Activated T-helper 1 cell treated with Interleukin-2 at 50 U/mL for 16 hours (primary cell): Measurements from ENCODE around the gene TSPAN31.
"Not testable (repeated sequence)": the region's sequence is repeated elsewhere in the genome, so short reads cannot be mapped to it uniquely, and the experiment has no call there.

Source experiments
- DNase-seq: peaks from one replicate; pipeline ENCODE4 v3.0.0-alpha.2; 2020; ENCODE audit warnings: low read depth

Gene TSPAN31

DNA sequence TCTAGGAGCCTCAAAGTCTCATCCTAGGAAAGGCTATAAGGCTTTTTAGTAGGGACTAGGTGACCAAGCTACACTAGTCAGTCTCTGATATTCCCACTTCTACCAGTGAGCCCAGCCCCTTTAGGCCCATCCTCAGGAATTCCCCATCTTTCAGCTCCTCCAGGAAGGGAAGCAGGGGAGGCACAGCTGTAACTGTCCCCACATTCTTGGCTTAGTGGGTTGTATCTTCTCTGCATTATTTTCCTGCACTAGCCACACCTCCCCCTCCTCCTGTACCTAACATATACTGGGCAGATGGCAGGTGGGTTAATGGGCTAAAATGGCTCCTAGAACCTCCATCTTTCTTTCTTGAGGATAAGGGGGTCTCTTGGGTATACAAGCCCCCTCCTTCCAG is 22.5 kb downstream of the TSPAN31 start:
- no peak for DNase-seq

DNA sequence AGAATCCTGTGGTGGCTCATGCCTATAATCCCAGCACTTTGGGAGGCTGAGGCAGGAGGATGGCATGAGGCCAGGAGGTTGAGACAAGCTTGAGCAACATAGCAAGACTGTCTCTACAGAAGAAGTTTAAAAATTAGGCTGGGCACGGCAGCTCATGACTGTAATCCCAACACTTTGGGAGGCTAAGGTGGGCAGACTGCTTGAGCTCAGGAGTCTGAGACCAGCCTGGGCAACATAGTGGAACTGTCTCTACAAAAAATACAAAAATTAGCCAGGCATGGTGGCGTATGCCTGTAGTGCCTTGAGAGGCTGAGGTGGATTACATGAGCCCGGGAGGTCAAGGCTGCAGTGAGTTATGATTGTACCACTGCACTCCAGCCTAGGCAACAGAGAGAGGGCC is 23.0 kb downstream of the TSPAN31 start:
- no peak for DNase-seq

DNA sequence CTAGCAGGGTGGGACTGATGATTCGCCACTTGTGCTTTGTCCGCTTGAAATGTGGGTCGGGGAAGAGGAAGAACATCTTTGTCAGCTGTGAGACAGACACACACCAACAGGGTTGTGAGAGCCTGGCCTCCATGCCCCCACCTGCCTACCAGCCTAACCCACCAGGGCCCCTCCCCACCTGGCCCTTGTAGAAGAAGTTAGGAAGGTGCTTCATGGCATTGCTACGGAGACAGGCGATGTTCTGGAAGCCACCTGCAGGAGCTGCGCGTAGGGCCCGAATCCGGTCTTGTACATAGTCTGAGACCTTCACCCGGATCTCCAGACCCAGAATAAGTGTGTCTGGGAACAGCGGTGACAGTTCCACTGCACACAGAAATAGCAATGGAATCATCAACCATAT is 24.8 kb downstream of the TSPAN31 start:
- no peak for DNase-seq

DNA sequence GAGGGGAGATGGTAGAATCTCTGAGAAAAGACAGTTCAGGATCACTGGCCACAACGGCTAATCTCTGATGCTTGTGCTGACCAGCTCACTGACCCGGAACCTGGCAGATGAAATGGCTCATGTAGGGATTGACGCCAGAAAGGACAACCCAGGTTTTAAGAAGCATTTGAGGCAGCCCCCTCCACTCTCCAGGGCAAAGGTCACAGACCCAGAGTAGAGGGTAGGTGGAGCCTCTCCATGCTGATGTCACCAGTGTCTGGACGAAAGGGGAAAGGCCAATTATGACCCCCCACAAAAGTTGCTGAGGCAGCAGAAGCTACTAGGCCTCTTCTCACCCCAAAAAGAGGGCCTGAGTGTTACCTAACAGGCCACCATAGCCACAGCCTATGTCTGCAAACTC is 25.9 kb downstream of the TSPAN31 start:
- no peak for DNase-seq

DNA sequence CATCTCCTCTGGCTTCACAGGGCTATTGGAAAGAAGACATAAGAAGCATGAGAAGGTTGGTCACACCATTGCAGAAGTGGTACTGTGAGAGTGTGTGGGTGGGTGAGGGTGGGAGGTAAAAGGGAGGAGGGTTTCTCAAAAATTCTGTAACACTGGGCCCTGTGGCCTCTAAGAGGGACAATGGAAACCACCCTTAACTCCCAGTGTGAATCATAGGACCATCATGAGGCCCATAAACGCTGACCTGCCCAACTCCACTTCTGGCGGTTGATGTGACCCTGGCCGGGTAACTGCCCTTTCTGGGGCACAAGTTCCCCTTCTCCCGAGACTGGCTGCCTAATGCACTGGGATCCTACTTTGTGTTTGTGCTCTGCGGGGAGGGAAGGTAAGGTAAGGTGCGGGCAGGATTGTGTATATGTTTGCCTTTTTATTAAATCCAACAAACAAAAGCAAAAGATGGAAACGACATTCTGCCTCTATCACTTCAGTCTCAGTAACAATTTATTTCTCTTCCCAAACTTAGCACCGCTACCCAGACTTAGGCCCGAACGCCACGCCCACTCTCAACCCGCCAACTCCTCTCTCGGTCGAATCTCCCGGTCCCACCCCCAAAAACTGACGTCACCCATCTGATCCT is 26.5 kb downstream of the TSPAN31 start:
- peak; percentile 55 for DNase-seq

GRCh38 chr12:57771873-57772428 is 27.1 kb downstream of the TSPAN31 start, which contains the start of gene METTL1:
Gene METTL1, minus strand, starts transcription at chr12:57772105. Its CDS starts 22 bp downstream, at chr12:57772083.
- peak; percentile 76 for DNase-seq

GRCh38 chr12:57772429-57773322 is 27.8 kb downstream of the TSPAN31 start, which contains the start of gene EEF1AKMT3:
Gene EEF1AKMT3, plus strand, starts transcription at chr12:57772614. Its CDS starts 111 bp downstream, at chr12:57772725.
- DNase-seq, result no peak

- not testable (repeated sequence) for DNase-seq
Observed at GRCh38 chr12:57774634-57775033, 29.8 kb downstream of the TSPAN31 start.

DNA sequence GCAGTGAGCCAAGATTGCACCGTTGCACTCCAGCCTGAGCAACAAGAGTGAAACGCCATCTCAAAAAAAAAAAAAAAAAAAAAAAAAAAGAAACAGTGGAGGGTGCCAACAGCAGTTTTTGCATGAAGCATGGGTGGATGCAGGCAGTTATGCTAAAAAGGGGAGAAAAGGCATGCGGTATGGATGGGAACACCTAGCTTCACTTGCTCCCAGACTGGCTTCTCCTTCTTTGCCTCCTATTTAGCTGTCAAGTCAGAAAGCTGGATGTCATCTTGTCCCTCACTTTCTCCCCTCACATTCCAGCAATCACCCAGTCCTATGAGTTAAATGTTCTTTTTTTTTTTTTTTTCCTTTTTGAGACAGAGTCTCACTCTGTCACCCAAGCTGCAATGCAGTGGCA is 30.2 kb downstream of the TSPAN31 start:
- no peak for DNase-seq

GRCh38 chr12:57775563-57776246 is 30.9 kb downstream of the TSPAN31 start:
- no peak for DNase-seq

DNA sequence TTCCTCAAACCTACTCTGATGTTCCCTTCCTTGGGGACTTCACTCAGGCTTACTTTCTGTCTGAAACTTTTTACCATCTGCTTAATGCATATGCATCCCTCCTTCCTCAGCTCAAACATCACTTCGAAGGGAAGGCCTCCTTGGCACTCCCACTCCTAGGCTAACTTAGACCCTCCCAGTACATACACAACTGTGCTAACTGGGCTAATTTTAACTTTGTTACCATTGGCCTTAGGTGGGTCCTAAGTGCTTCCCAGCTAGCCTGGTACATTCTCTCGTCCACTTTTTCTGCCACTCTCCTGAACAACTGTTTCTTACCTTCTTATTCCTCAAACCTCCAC is 31.4 kb downstream of the TSPAN31 start:
- no peak for DNase-seq

DNA sequence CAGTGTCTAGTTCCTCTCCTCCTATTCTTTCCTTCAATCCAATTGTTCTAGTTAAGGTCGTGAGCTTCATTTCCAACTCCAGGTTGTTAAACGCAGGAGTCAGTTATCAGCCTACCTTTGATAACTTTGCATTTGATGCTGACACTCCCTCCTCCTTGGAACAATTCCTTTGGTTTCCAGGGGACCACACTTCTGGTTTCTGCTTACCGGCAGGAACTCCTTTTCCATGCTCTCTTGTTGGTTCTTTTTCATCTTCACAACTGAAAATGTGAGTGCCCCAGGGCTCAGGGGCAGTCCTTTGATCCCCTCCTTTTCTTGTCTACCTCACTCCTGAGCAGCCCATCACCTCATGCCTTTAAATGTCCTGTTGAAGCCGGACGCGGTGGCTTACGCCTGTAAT is 32.5 kb downstream of the TSPAN31 start:
- no peak for DNase-seq

GRCh38 chr12:57777911-57778310 is 33.1 kb downstream of the TSPAN31 start:
- no peak for DNase-seq

GRCh38 chr12:57779736-57780135 is 34.9 kb downstream of the TSPAN31 start:
- DNase-seq, result no peak

GRCh38 chr12:57780284-57780897 is 35.6 kb downstream of the TSPAN31 start:
- no peak for DNase-seq

GRCh38 chr12:57781244-57781643 is 36.4 kb downstream of the TSPAN31 start:
- no peak for DNase-seq

DNA sequence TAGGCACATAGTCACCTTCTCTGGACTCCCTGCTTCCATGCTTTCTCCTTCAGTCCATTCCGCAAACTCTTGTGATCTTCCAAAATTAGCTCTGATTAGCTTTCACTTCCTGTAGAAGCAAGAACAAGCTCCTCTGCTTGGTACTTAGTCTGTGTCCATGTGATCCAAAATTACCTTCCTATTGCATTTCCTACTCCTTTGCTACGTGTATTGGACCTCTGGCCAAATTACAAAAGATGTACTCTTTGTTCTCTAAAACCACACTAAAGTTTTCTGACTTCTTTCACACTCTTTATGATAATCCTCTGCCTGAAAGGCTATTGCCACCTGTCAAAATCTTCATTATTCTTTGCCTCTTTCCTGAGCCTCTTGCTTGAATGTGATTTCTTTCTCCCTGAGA is 37.0 kb downstream of the TSPAN31 start:
- DNase-seq, result no peak

- DNase-seq, result no peak
Observed at GRCh38 chr12:57782243-57782607, 37.4 kb downstream of the TSPAN31 start.

DNA sequence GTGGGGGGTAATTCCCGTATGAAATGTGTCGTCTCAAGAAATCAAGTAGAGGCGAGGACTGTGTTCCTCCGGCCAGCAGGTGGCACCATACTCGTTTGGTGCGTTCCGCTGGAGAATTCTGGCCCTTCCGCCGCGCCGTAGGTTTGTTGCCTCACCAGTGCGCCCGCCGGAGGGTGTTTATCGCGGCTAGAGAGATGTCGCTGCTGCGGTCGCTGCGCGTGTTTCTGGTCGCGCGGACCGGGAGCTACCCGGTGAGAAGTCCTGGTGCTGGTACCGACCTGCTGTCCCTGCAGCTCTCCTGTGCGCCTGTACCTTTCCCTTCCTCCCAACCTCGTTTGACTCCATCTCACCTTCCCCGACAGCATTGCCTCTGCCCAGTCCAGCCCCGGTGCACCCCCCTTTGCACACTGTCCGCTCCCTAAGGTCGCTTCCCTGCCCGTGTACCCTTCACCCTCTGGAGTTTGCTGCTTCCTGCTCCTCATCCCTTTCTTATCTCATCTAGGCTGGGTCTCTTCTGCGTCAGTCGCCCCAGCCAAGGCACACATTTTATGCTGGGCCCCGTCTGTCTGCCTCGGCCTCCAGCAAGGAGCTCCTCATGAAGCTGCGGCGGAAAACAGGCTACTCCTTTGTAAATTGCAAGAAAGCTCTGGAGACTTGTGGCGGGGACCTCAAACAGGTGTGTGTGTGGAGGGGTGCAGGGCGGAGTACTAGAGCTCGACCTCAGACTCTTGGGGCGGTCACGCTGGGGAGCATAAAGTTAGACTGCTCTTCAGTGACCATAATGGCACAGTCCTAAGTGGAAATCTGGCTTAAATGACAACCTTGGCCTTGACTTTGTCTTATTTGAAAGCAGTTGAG is 38.0 kb downstream of the TSPAN31 start, which contains the start of gene TSFM:
Gene TSFM (plus strand): TSS at position 180 of the 858 bp plus-strand sequence. CDS start 15 bp downstream, at position 195.
- peak; percentile 93 for DNase-seq

DNA sequence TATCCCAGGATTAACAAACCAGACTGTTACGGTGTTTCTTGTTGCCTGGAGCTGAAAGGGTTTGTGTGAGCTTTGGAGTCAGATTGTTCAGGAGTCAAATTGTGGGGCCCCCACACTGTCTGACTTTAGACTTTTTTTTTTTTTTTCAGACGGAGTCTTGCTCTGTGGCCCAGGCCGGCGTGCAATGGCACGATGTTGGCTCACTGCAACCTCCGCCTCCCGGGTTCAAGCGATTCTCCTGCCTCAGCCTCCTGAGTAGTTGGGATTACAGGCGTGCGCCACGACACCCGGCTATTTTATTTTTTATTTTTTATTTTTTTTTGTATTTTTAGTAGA is 38.6 kb downstream of the TSPAN31 start:
- no peak for DNase-seq

DNA sequence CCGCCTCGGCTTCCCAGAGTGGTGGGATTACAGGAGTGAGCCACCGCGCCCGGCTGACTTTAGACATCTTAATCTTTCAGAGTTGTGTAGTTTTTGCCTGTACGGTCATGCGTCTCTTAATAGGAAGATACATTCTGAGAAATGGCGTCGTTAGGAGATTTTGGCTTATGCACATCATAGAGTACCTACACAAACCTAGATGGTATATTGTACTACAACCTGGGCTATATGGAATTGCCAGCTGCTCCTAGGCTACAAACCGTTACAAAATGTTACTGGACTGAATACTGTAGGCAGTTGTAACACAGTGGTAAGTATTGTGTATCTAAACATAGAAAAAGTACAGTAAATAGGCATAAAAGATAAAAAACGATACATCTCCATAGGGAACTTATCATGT is 39.0 kb downstream of the TSPAN31 start:
- DNase-seq, result no peak
